GM18508 (cell line): Measurements from ENCODE around the gene GREB1.
"Not testable (repeated sequence)": the region's sequence is repeated elsewhere in the genome, so short reads cannot be mapped to it uniquely, and the experiment has no call there.

Source experiments
- ATAC-seq: cut with Tn5 transposase; IDR thresholded peaks from one replicate; pipeline ENCODE4 v1.9.1; 2021; ENCODE audit warnings: moderate number of reproducible peaks; ENCODE audit not compliant: insufficient read depth, unreplicated experiment

The GREB1 gene

DNA sequence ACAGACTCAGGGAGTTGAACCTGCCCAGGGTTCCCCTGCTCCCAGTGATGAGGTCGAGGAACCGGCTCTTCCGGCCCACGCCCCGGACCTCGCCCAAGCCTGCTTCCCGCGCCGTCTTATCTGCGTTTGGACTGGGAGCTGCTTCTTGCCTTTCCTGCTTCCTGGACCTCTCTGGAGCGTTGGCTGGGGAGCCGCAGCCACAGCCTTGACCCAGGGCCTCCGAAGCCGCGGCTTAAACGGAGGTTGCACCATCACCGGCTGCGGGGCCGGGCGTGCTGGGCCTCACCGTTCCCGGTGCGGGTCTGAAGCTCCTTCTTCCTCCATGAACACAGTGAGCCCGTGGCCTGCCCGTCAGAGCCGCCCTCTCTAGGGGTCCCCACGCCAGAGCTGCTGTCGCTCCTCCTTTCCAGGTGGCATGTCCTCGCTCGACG is 122.8 kb downstream of the GREB1 start:
- ATAC-seq, result no peak

DNA sequence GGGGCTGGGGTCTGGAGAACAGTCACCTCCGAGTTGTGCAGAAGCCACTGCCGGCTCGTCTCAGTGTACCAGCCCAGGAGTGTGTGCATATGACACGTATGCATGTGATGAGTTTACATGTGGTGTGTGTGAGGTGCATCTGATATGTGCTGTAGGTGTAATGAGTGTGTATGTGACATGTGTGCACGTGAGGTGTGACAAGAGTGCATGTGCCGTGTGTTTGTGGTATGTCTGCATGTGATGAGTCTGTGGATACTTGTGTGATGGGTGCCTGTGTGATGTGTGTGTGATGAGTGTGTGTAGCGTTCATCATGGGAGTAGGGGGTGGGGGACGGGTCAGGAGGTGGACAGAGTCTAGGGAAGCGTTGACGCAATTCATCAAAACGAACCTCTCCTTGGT is 123.3 kb downstream of the GREB1 start:
- no peak for ATAC-seq

DNA sequence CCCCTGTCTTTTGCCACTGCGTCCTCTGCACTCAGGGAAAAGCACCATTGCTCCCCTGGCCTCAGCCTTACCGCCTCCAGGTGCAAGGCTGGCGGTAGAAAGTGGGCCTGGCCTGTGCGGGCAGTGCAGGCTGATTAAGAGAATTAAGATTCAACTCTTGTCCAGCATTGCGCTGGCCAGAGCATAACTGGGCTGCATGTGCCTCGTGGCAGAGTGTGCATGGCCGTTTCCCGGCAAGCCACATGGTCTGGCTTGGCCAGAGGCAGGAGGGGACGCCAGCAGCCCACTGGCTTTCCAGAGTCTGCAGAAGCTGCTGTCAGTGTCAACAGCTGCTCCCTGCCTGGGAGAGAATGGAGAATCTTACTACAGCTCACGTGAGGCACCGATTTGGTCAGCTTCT is 123.8 kb downstream of the GREB1 start:
- no peak for ATAC-seq

DNA sequence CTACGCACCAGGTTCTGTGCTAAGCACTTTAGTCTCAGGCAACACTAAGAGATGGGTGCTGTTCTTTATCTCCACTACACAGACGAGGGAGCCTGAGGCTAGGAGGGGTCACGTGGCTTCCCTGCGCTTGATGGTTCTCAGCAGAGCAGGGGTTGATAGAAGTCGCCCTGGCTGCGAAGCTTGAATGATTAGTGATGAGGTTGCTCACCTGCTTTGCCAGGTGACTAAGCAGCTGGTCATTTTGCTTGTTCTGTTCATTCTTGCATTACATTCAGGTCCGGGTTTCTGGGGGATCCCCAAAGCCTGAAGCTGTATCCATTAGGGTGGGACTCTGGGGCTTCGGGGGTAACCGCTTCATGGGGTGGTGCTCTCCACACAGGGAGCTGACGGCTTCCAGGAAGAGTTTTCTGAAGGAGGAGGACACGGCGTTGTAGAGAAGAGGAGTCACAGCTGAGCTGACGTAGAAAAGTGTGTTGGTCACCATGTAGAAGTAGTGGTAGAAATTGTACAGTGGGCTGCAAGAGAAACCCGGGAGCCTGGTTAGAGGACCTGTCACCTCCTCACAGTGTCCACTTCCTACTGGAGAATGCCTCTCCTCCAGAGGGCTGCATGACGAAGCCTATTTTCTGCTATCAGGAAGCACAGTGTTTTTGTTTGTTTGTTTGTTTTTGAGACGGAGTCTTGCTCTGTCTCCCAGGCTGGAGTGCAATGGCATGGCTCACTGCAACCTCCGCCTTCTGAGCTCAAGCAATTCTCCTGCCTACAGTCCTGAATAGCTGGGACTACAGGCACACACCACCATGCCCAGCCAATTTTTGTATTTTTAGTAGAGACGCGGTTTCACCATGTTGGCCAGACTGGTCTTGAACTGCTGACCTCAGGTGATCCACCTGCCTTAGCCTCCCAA is 124.6 kb downstream of the GREB1 start:
- no peak for ATAC-seq

DNA sequence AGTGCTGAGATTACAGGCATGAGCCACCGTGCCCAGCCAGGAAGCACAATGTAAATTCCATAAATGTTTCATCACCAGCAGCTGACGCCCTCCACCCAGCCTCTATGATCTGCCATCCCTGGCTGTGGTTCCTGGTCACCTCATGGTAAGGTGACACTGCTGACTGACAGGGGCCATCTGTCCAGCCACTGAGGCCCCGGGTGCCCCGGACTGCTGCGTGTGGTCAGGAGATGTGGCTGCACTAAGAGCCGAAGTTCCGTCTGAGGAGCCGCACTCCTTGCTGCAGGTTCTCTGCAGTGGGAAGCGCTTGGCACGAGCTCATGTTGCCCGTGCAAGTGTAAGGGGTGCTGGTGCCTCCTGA is 125.2 kb downstream of the GREB1 start:
- no peak for ATAC-seq

DNA sequence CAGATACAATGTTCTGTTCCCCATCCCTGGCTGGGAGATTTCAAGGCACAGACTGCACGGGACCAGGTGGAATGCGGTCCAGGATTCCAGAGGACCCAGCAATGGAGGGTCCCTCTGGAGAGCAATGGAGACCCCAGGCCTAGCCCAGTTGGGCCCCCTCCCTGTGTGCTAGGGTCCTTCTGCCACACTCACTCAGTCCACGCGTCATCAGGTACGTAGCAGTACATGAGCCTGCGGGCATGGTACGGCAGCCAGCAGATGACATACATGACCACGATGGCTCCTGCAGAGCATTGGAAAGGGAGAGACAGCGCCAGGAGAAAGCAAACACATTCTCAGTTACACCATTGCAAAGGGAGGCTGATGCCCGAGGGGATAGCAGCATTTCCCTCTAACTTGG is 126.0 kb downstream of the GREB1 start:
- ATAC-seq, result no peak

DNA sequence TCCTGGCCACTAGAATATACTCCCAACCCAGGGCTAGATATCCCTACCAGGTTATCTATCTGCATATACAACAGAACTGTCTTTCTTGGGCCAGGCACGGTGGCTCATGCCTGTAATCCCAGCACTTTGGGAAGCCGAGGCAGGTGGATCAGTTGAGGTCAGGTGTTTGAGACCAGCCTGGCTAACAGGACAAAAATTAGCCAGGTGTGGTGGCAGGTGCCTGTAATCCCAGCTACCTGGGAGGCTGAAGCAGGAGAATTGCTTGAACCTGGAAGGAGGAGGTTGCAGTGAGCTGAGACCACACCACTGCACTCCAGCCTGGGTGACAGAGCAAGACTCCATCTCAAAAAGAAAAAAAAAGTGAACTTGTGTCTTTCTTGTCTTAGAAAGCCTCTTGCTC is 126.6 kb downstream of the GREB1 start:
- ATAC-seq, result not testable (repeated sequence)

DNA sequence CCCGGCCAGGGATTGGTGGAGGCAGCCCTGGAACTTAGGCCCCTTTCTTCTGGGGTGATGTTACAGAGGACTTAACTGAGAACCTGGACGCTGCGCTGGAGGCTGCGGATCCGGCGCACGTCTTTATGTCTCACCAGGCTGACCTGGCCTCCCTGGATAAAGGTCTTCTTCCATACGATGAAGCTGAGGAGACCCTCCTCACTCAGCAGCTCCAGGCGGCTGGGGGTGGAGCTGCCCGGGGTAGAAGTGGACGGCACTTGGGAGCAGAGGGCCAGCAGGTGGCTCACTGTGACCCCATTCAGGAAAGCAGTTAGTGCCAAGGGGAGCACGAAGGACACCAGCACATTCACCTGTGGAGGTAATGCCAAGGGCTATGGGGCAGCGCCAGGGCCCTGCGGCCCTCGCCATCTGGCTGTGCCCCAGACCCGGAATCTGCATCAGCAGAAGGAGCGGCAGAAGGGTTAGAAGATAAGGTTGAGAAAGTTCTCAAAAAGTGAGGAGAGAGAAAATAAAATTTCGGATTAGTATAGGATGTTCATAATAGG is 128.1 kb downstream of the GREB1 start:
- no peak for ATAC-seq

DNA sequence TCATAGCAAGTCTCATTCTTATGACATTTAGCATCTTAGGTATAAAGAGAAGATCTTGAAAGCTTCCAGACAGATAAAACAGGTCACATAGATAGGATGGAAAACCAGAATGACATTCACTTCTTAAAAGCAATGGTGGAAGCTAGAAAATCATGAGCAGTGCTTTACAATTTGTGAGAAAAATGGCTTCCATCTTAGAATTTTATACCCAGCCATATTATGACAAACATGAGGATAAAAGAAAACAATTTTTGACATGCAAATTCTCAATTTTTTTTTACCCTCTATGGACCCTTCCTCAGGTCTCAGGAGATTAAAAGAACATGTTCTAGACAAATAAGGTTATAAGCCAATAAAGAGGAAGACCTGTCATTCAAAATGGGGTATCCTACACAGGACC is 129.0 kb downstream of the GREB1 start:
- no peak for ATAC-seq

DNA sequence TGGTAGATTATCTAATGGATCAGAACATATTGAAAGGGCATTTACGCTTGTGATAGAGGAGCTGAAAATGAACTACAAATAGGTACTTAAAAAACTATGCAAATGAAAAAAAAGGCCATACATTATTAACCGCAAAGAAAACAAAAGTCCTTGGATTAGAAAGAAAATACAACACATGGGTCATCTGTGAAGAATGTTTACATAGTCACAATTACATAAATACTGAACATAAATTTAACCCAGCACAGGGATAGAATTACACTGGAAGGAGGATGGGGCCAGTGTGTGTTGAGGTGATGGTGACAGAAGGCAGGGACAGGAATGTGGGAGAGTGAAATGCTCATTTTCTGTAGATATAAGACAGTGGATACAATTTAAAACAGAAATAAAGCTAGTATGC is 129.6 kb downstream of the GREB1 start:
- ATAC-seq, result no peak

DNA sequence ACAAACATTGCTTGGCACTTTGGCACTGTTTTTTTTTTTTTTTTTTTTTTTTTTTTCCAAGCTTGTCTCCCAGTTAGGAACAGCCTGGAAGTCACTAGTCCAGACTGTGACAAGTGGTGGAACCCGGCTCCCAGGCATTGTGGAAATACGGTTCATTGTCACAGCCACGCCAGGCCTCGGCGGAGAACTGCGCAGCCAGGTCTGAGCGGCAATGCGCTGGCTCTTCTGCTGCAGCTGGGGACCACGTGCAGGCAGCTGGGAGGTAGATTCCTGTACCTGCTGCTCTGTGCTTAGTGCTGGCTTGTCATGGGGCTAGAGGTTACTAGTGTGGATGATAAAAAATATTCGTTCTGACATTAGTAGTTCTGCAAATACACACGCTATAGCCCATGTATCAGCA is 131.2 kb downstream of the GREB1 start:
- no peak for ATAC-seq

DNA sequence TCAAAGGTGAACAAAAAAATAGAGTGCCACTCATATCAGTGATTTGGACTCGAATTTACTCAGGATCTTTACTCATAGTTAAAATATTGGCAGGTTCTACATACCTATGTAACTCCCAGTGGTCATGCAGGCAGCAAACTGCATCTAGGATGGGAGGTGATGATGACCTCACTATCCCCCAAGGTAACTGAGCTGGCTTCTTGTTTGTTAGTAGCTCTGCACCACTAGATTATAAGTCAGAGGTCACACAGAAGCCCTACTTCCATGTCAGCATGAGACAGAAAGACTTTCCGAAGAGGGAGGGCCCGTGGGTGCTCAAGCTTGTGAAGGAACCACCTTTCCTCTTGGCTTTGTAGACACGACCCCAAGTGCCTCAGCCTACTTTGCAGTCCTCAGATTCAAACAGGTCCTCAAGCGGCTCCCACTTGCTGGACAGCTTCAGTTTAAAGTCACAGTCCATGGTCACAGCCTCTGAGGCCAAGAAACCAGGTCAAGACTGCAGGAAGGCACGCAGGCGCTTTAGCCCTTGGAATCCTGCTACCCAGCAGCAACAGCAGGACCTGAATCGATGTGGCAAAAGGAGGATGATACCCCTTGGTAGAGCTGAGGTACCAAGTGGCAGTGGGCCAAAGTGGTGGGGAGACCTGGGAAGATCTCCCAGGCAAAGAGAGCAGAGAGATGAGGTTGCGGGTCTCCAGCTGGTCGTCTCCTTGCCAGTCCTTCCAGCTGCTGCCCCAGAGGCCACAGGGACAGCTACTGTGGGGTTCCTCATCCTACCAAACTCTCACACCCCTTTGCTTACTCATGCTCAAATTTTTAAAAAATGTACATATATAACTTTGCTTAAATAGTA is 131.9 kb downstream of the GREB1 start:
- no peak for ATAC-seq

DNA sequence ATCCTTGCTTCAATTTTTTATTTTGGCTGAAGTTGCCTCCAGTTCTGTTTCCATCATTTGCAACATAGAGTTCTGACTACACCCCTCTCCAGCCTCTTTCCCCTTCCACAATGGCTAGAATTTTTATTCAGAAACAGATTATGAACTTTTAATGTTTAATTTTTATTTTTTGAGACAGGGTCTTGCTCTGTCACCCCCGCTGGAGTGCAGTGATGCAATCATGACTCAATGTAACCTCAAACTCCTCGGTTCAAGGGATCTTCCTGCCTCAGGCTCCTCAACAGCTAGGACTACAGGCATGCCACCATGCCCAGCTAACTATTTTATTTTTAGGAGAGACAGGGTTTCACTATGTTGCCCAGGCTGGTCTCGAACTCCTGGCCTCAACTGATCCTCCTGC is 133.3 kb downstream of the GREB1 start:
- no peak for ATAC-seq

DNA sequence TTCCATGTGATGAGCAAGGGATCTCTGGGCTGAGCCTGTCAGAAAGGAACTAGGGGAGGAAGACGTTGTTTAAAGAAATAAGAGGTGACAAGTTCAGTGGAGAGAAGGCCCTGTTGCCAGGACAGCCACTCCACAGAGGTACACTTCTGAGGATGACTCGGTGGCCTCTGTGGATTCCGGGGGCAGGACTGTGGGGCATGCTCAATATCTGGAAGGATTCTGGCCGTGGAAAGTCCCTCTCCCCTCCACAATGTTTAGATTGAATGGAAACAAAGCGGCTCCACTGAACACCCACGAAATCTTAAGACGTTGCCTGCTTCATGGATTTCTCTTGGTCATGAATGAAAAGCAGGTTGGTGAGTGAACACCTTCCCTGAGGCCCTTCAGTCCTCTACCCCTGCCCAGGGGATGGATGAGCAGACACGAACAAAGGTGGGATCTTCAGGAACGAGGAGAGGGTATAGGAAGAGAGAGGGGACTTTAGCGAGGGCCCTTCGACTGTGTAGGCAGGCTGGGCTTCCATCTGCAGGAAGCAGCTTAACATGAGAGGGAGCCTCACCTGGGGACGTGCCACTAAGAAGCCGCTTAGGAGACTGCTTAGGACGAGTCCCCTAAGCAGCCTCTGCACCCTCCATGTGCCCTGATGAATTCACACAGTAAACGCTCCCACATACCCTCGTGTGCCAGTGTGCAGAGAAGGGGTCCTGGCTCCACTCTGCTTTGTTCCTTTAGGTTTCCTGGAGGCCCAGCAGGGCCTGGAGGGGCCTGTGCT is 134.2 kb downstream of the GREB1 start:
- no peak for ATAC-seq

DNA sequence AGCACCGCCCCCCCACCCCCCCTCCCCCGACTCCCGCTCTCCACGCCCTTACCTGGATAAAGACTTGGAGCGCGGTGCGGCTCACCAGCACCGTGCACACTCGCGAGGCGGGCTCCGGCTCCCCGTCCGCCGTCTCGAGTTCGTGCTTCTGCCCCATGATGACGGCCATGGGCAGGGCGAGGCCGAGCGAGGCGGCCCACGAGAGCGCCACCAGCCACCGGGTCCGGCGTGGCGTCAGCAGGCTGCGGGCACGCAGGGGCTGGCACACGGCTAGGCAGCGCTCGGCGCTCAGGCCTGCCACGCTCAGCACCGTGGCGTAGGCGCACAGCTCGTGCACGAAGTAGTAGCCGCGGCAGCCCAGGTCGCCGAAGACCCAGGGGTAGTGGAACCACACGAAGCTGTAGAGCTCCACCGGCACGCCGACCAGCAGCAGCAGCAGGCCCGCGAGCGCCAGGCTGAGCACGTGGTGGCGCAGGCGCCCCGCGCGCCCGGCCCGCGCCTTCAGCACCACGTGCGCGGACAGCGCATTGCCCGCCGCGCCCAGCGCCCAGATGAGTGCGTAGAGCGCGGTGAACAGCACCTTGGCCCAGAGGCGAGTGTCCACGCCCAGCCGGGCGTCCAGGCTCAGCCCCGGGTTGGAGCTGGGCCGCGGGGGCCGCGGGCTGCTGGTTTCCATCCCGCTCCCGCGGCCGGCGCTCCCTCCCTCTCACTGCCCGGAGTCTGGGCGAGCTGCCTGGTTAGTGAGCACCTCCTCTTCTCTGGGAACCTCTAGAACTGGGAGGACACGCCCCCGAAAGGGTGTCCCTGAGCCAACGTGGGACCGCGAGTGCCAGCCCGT is 135.8 kb downstream of the GREB1 start, which contains the start of gene NTSR2:
Gene NTSR2, minus strand, starts transcription at position 742 of the 838 bp plus-strand sequence. Its CDS starts 66 bp downstream, at position 676.
- no peak for ATAC-seq

DNA sequence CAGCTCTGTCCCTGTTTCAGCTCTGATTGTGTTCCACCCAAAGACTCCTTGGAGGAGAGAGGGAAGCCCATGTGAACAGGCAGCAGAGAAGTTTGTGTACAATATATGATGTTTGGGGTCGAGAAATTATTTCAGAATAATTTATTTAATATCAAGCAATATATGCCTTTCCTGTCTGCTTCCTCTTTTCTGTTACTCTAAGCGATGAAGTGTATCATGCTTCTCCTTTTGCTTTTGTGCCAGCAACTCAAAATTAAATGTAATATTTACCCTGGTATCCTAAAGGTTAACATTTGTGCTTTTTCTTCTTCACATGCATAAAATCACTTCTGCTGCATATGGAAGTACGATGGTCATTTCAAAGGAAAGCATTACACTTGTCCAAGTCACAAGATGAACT is 138.6 kb downstream of the GREB1 start:
- no peak for ATAC-seq

DNA sequence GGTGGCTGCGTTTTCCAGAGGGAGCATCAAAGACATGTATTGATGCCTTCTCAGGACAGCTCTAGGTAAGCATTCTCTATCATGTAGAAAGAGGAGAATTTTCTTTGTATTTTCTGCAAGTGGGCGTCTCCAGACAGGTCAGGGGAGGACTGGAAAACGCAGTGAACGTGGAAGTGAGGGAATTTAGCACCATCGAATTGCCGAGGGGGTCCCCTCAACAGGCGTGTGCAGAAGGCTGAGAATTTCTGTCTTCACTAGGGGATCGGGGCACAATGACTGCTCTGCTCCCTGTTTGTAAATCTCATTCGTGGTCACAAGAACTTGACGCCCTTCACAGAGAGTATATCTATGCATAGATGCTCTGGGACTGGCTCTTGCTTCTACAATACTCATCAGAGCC is 141.1 kb downstream of the GREB1 start:
- no peak for ATAC-seq

DNA sequence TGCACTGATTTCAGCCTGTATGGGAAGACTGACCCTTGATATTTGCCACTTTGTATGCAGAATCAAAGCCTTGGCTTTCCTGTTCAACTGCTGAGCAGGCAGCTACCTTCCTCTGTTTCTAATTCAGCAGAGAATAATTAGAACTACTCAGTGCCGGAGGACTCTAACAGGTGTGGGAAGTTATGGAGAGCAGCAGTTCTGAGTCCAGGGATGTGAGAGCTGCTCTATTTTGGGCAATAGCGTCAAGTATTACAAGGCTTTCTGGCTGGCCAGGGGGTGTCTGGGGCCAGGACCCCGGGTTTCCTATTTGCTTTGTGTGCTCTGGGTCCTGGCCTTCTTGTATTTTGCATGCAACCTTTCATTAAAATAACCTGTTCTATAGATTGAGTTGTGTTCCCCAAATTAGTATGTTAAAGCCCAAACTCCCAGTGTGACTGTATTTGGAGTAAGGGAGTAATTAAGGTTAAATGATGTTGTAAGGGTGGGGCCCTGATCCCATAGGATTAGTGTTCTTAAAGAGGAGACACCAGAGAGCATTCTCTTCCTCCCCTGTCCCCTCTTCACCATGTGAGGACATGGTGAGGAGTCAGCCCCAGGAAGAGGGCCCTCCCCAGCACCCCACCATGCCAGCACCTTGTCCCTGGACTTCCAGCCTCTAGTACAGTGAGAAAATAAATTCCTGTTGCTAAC is 141.7 kb downstream of the GREB1 start:
- ATAC-seq, result no peak

DNA sequence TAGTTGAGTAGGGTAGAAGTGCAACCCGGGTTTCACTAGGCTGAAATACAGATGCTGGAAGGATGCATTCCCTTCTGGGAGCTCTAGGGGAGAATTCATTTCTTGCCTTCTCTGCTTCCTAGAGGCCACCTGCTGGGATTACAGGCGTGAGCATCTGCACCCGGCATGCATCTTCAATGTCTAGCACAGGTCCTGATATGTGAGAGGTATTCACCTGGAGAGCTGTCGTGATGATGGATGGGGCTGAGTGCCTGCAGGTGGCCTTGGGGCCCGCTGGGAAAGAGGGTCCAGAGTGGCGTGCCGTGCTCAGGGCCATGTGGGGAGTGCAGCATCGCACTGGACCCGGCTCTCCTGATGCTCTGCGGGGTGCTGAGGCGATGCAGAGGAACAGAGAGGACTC is 142.8 kb downstream of the GREB1 start:
- ATAC-seq, result no peak
